ENCODE measurements around the gene TMEM140.

- TF ChIP-seq NR2C2 (CRISPR knock-in tag; IDR thresholded peaks at IDR 0.05) (no peak), NR2C2 (tag; IDR thresholded peaks at IDR 0.05) (no peak), ZBTB1 (CRISPR knock-in tag; IDR thresholded peaks at IDR 0.05; ENCODE audit: borderline replicate concordance, low read depth) (no peak), RAD21 (CRISPR knock-in tag; conservative IDR thresholded peaks at IDR 0.05 in 1 of 2, IDR thresholded peaks at IDR 0.05 in 1 of 2) (no peak), ATF3 (IDR thresholded peaks at IDR 0.05) (no peak), ATF3 (CRISPR knock-in tag; conservative IDR thresholded peaks at IDR 0.05) (no peak)
Observed at GRCh38 chr7:135209225-135209834, 61.5 kb downstream of the TMEM140 start.

All from K562 (cell line).